Activated naive CD8-positive, alpha-beta T cell treated with anti-CD3 and anti-CD28 coated beads for 36 hours (primary cell): ENCODE measurements around the gene ABCC10. TPM values are rescaled to one million over a fixed set of nuclear protein-coding genes. Genes with fewer than 3 reads are reported as not detected.
"Not testable (repeated sequence)": the region's sequence is repeated elsewhere in the genome, so short reads cannot be mapped to it uniquely, and the experiment has no call there.

Experiments
- DNase-seq: peaks from one replicate; pipeline ENCODE4 v3.0.0; 2021
- H3K27ac Mint-ChIP-seq: one replicate; pipeline ENCODE4 v1.8.0; 2022; ENCODE audit warnings: mild to moderate bottlenecking, moderate library complexity, mixed read lengths
- H3K27me3 Mint-ChIP-seq: one replicate; pipeline ENCODE4 v1.8.0; 2022; ENCODE audit warnings: mild to moderate bottlenecking, mixed read lengths
- H3K36me3 Mint-ChIP-seq: one replicate; pipeline ENCODE4 v1.8.0; 2021; ENCODE audit warnings: mild to moderate bottlenecking, mixed read lengths
- H3K4me1 Mint-ChIP-seq: one replicate; pipeline ENCODE4 v1.8.0; 2021; ENCODE audit warnings: mixed read lengths
- H3K4me3 Mint-ChIP-seq: one replicate; pipeline ENCODE4 v1.8.0; 2022; ENCODE audit warnings: mild to moderate bottlenecking, moderate library complexity, mixed read lengths
- H3K9me3 Mint-ChIP-seq: one replicate; pipeline ENCODE4 v1.8.0; 2022; ENCODE audit warnings: mixed read lengths
- total RNA-seq, 2 experiments: library from RNA; stranded (reverse); gene quantifications; one replicate each; pipeline ENCODE4 v1.2.3, GENCODE V29; 2021

ABCC10 gene
- total RNA-seq, 2 experiments from 2014 or later = 22.9 to 24.3 TPM

GRCh38 chr6:43467265-43467664 lies 39.9 kb downstream of the ABCC10 start:
- H3K9me3 Mint-ChIP-seq, H3K4me3 Mint-ChIP-seq, DNase-seq, H3K4me1 Mint-ChIP-seq, H3K36me3 Mint-ChIP-seq, H3K27ac Mint-ChIP-seq: not testable (repeated sequence)
- peaks cover 36% of the 10 kb centered on the region for H3K27me3 Mint-ChIP-seq

- Mint-ChIP-seq H3K4me1 (no peaks in the 10 kb centered on the region), H3K9me3 (no peaks in the 10 kb centered on the region), H3K36me3 (no peaks in the 10 kb centered on the region), H3K27me3 (peaks cover 34% of the 10 kb centered on the region), H3K4me3 (no peak overlapping the region), H3K27ac (no peak overlapping the region)
- DNase-seq = no peak
Observed at GRCh38 chr6:43467752-43468151, 40.4 kb downstream of the ABCC10 start.

GRCh38 chr6:43468240-43468639 lies 40.9 kb downstream of the ABCC10 start:
- peaks cover 32% of the 10 kb centered on the region for H3K27me3 Mint-ChIP-seq
- no peaks in the 10 kb centered on the region for H3K9me3 Mint-ChIP-seq
- DNase-seq = no peak
- no peak overlapping the region for H3K27ac Mint-ChIP-seq
- no peak overlapping the region for H3K4me3 Mint-ChIP-seq
- no peaks in the 10 kb centered on the region for H3K36me3 Mint-ChIP-seq
- H3K4me1 Mint-ChIP-seq = no peaks in the 10 kb centered on the region

- no peaks in the 10 kb centered on the region for H3K36me3 Mint-ChIP-seq
- no peak for DNase-seq
- no peaks in the 10 kb centered on the region for H3K4me1 Mint-ChIP-seq
- no peak overlapping the region for H3K27ac Mint-ChIP-seq
- peaks cover 27% of the 10 kb centered on the region for H3K27me3 Mint-ChIP-seq
- H3K4me3 Mint-ChIP-seq = no peak overlapping the region
- H3K9me3 Mint-ChIP-seq = no peaks in the 10 kb centered on the region
Observed at GRCh38 chr6:43468748-43469681, 41.7 kb downstream of the ABCC10 start.

- H3K4me3 Mint-ChIP-seq = no peak overlapping the region
- peaks cover 24% of the 10 kb centered on the region for H3K27me3 Mint-ChIP-seq
- no peaks in the 10 kb centered on the region for H3K9me3 Mint-ChIP-seq
- no peaks in the 10 kb centered on the region for H3K4me1 Mint-ChIP-seq
- no peak overlapping the region for H3K27ac Mint-ChIP-seq
- DNase-seq = no peak
- H3K36me3 Mint-ChIP-seq = no peaks in the 10 kb centered on the region
Observed at GRCh38 chr6:43469947-43470346, 42.6 kb downstream of the ABCC10 start.

- H3K9me3 Mint-ChIP-seq = no peaks in the 10 kb centered on the region
- no peak overlapping the region for H3K4me3 Mint-ChIP-seq
- H3K27ac Mint-ChIP-seq = no peak overlapping the region
- peaks cover 24% of the 10 kb centered on the region for H3K27me3 Mint-ChIP-seq
- DNase-seq = no peak
- H3K36me3 Mint-ChIP-seq = no peaks in the 10 kb centered on the region
- H3K4me1 Mint-ChIP-seq = no peaks in the 10 kb centered on the region
Observed at GRCh38 chr6:43471399-43471798, 44.1 kb downstream of the ABCC10 start.

- no peak overlapping the region for H3K27ac Mint-ChIP-seq
- H3K9me3 Mint-ChIP-seq = no peaks in the 10 kb centered on the region
- DNase-seq = no peak
- H3K4me1 Mint-ChIP-seq = peaks cover 7% of the 10 kb centered on the region
- no peaks in the 10 kb centered on the region for H3K36me3 Mint-ChIP-seq
- H3K4me3 Mint-ChIP-seq = no peak overlapping the region
- peaks cover 21% of the 10 kb centered on the region for H3K27me3 Mint-ChIP-seq
Observed at GRCh38 chr6:43472515-43472914, 45.2 kb downstream of the ABCC10 start.

- peaks cover 27% of the 10 kb centered on the region for H3K4me1 Mint-ChIP-seq
- H3K27ac Mint-ChIP-seq = no peak overlapping the region
- peaks cover 8% of the 10 kb centered on the region for H3K27me3 Mint-ChIP-seq
- H3K4me3 Mint-ChIP-seq = no peak overlapping the region
- H3K36me3 Mint-ChIP-seq = peaks cover 8% of the 10 kb centered on the region
- no peaks in the 10 kb centered on the region for H3K9me3 Mint-ChIP-seq
- DNase-seq = no peak
Observed at GRCh38 chr6:43475516-43475915, 48.2 kb downstream of the ABCC10 start.

- Mint-ChIP-seq H3K4me1 (peaks cover 35% of the 10 kb centered on the region), H3K36me3 (peaks cover 8% of the 10 kb centered on the region), H3K27me3 (no peaks in the 10 kb centered on the region), H3K9me3 (no peaks in the 10 kb centered on the region), H3K27ac (peak overlapping the region; percentile 95), H3K4me3 (peak overlapping the region; percentile 98)
- DNase-seq = no peak
Observed at GRCh38 chr6:43476746-43477145, 49.4 kb downstream of the ABCC10 start.

GRCh38 chr6:43477235-43478007 lies 50.1 kb downstream of the ABCC10 start, which contains the start of gene TJAP1:
Gene TJAP1, plus strand, starts transcription at chr6:43477570. Its CDS starts 21,432 bp downstream, at chr6:43499002.
- Mint-ChIP-seq H3K9me3 (no peaks in the 10 kb centered on the region), H3K36me3 (peaks cover 13% of the 10 kb centered on the region), H3K4me3 (peak within 1 kb of the TSS; percentile 98), H3K4me1 (peaks cover 37% of the 10 kb centered on the region), H3K27me3 (no peaks in the 10 kb centered on the region), H3K27ac (peak within 1 kb of the TSS; percentile 95)
- peak; percentile 98 for DNase-seq

GRCh38 chr6:43478008-43478372 lies 50.6 kb downstream of the ABCC10 start:
- Mint-ChIP-seq H3K27ac (peak overlapping the region; percentile 95), H3K36me3 (peaks cover 13% of the 10 kb centered on the region), H3K9me3 (no peaks in the 10 kb centered on the region), H3K27me3 (no peaks in the 10 kb centered on the region), H3K4me1 (peaks cover 37% of the 10 kb centered on the region), H3K4me3 (peak overlapping the region; percentile 98)
- no peak for DNase-seq

- no peak overlapping the region for H3K27ac Mint-ChIP-seq
- H3K27me3 Mint-ChIP-seq = no peaks in the 10 kb centered on the region
- peaks cover 13% of the 10 kb centered on the region for H3K36me3 Mint-ChIP-seq
- H3K9me3 Mint-ChIP-seq = no peaks in the 10 kb centered on the region
- H3K4me1 Mint-ChIP-seq = peaks cover 37% of the 10 kb centered on the region
- no peak overlapping the region for H3K4me3 Mint-ChIP-seq
- DNase-seq = no peak
Observed at GRCh38 chr6:43481075-43481474, 53.7 kb downstream of the ABCC10 start.

GRCh38 chr6:43481591-43482236 lies 54.4 kb downstream of the ABCC10 start:
- Mint-ChIP-seq H3K4me1 (peaks cover 37% of the 10 kb centered on the region), H3K27me3 (no peaks in the 10 kb centered on the region), H3K27ac (no peak overlapping the region), H3K36me3 (peaks cover 13% of the 10 kb centered on the region), H3K4me3 (no peak overlapping the region), H3K9me3 (no peaks in the 10 kb centered on the region)
- DNase-seq = no peak

GRCh38 chr6:43488667-43489276 lies 61.4 kb downstream of the ABCC10 start:
- peaks cover 9% of the 10 kb centered on the region for H3K4me1 Mint-ChIP-seq
- no peaks in the 10 kb centered on the region for H3K9me3 Mint-ChIP-seq
- H3K36me3 Mint-ChIP-seq = peaks cover 4% of the 10 kb centered on the region
- no peak overlapping the region for H3K4me3 Mint-ChIP-seq
- H3K27me3 Mint-ChIP-seq = no peaks in the 10 kb centered on the region
- no peak overlapping the region for H3K27ac Mint-ChIP-seq
- no peak for DNase-seq
